Prostate gland (tissue), 2 donors: ENCODE results near the gene RABGAP1L.

Experiments
- POLR2A ChIP-seq: fragments of 450-650 bp; IDR thresholded peaks from one replicate; pipeline ENCODE4 v1.6.1; 2016; ENCODE audit warnings: antibody characterized with exemption, mild to moderate bottlenecking
- POLR2AphosphoS5 ChIP-seq: sonication (generic); formaldehyde crosslinking; IDR thresholded peaks from one replicate; pipeline ENCODE4 v1.6.1; 2017; ENCODE audit warnings: antibody characterized with exemption
- TF ChIP-seq, protein P1 (sequence below), 4 experiments: fragments of 200-600 bp in 2 of 4; fragments of 450-650 bp in 2 of 4; sonication (generic) in 2 of 4; IDR thresholded peaks; 1 replicate in 3 of 4; 2 replicates in 1 of 4; pipeline ENCODE4 v1.5.1; 2016 to 2019; ENCODE audit warnings: antibody characterized with exemption in 4 of 4, mild to moderate bottlenecking in 2 of 4, moderate library complexity in 2 of 4

DNA sequence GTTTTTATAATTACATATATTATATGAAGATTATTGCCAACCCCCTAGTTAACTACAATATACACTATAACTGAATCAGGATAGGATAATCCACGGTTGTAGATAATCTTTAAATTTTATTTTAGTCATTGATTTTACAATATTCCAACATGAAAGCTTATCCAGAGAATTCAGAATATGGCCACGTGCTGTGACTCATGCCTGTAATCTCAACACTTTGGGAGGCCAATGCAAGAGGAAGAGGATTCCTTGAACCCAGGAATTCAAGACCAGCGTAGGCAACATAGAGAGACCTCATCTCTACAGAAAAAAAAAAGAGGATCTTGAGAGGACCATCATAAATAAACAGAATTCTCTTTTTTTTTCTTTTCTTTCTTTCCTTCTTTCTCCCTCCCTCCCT is 720.9 kb downstream of the RABGAP1L start:
- TF ChIP-seq, protein P1, sequence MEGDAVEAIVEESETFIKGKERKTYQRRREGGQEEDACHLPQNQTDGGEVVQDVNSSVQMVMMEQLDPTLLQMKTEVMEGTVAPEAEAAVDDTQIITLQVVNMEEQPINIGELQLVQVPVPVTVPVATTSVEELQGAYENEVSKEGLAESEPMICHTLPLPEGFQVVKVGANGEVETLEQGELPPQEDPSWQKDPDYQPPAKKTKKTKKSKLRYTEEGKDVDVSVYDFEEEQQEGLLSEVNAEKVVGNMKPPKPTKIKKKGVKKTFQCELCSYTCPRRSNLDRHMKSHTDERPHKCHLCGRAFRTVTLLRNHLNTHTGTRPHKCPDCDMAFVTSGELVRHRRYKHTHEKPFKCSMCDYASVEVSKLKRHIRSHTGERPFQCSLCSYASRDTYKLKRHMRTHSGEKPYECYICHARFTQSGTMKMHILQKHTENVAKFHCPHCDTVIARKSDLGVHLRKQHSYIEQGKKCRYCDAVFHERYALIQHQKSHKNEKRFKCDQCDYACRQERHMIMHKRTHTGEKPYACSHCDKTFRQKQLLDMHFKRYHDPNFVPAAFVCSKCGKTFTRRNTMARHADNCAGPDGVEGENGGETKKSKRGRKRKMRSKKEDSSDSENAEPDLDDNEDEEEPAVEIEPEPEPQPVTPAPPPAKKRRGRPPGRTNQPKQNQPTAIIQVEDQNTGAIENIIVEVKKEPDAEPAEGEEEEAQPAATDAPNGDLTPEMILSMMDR (IDR thresholded peaks at IDR 0.05) = no peak
- TF ChIP-seq POLR2A (no peak), POLR2AphosphoS5 (no peak)
